Posterior cingulate gyrus (tissue), 11 donors: ENCODE results near the gene USP47.

ENCODE experiments used
- DNase-seq, 10 donors: peaks; one replicate each; pipeline versions ENCODE4 v3.0.0 to v3.0.0-alpha.2; 2020 to 2021; ENCODE audit warnings: mixed read lengths in 3 of 10
- intact Hi-C: fragments of 100-400 bp; cut with DNase I; formaldehyde crosslinking; loops from one replicate; pipeline ENCODE4 v1.15.1; 2023

The USP47 gene

GRCh38 chr11:11964774-11965150 is 123.0 kb downstream of the USP47 start:
- peak in 1 of 10 donors; percentile 57 for DNase-seq
- intact Hi-C loops = no loop called here

- intact Hi-C loops = no loop called here
- DNase-seq = peak in 1 of 10 donors; percentile 26
These were observed 123.4 kb downstream of the USP47 start for GRCh38 chr11:11965192-11965591.

GRCh38 chr11:11965656-11966353 is 124.0 kb downstream of the USP47 start:
- DNase-seq = peak in 1 of 10 donors; percentile 33
- intact Hi-C loops = no loop called here

DNA sequence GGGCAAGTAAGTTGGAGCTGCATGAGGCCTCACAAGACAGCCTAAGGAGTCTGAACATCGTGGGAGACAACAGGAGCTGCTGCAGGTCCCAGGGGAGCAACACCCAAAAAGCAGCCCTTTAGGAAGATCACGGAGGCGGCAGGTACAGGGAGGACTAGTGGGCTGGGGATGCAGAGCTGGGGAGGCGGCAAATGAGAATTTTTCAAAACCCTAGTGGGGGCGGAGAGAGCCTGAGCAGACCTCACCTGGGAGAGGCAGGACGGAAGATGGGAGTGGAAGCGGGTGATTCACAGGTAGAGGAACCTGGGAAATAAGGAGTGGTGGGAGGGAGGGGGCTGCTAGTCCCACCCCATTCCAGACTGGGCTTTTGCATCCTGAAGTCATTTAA is 124.6 kb downstream of the USP47 start:
- intact Hi-C loops = no loop called here

DNA sequence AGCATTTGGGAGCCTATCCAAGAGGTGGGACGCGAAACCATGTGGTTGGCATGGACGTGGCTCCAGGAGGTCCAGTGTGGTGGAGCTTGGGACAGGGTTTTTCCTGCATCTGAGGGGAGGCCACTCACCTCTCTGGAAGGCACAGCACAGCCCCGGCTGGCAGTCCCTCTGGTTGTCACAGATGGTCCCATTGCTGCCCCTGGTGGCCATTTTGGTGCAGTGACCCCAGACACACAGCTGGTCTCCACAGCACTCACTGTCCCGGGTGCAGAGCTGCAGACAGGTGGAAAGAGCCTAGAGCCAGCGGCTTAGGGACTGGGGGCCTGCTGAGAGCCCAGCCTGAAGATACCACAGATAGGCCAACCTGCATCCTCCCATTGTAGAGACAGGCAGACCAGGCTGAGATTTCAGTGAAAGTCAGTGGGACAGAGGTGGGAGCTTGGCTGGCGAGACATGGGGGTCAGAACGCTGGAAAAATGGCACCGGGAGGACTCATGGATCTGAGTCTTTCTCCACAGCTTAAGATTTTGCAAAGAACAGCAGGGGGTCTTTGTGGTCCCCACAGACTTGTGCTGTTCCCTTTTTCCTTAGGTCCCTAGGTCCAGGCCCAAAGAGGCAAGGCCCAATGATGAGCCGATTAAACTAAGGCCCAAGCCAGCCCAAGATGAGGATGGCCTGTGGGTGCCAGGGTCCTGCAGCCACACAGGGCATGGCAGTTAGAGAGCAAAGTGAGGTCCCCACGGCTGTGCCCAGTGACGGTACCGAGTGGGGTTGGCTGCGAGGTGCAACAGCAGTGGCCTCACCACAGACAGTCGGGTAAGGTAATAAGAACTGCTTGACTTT is 125.3 kb downstream of the USP47 start:
- intact Hi-C loops = no loop called here
- peak; percentile 58 to 96 (median 80) for DNase-seq

More for the DNA sequence above, 124.6 kb downstream of the USP47 start:
- DNase-seq = peak in 1 of 10 donors; percentile 32

- DNase-seq = peak in 1 of 10 donors; percentile 20
- intact Hi-C loops = no loop called here
These were observed 126.1 kb downstream of the USP47 start for GRCh38 chr11:11967669-11968510.

- intact Hi-C loops = no loop called here
- peak in 3 of 10 donors; percentile 81 to 89 (median 87) for DNase-seq
These were observed 126.9 kb downstream of the USP47 start for GRCh38 chr11:11968511-11969280.

GRCh38 chr11:11969380-11970215 is 127.8 kb downstream of the USP47 start:
- peak in 7 of 10 donors; percentile 58 to 93 (median 71) for DNase-seq
- intact Hi-C loops = loop anchor here (10.0 kb wide), 1 partner anchor 75 kb away; no protein-coding TSS in a partner anchor

DNA sequence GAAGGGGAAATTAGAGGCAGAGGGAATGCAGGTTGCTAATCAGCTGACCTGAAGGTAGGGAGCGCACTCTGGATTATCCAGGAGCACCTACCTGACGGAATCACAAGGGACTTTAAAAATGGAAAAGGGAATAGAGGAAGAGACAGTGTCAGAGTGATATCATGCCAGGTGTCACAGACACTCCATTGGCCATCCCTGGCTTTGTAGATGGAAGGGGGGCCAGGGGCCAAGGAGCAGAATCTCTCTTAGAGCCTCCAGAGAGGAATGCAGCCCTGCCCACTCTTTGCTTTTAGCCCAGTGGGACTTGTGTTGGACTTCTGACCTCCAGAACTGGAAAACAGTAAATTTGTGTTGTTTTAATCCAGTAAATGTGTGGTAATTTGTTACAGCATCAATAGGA is 128.8 kb downstream of the USP47 start:
- DNase-seq = peak in 1 of 10 donors; percentile 55
- intact Hi-C loops = loop anchor here (10.0 kb wide), 1 partner anchor 74 kb away; no protein-coding TSS in a partner anchor

DNA sequence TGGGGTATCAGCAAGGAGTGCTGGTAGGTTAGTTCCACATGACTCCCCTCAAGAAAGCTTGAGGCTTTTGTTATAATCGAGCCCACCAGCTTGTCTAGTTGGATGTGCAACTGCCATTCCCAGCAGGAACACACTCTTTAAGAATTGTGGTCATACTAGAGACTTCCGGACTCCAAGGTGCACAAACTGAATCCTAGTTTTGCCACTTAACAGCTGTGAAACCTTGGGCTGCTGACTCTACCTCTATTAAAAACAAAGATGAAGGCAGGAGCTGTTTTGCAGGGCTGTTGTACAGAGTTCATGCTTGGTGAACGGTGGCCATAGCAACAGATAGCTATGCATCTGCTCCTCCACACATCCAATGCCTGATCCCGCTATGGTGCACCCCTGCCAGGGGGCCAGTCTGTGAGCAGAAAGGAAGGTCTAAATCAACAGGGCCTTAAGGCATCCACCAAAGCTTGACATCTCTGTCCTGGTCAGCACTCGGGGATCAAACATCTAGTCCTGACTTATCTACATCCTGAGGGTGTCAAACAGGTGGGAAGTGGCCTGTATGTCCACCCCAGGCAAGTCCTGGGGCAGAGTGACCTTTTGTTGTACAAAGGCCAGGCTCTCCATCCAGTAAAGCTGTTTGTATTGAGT is 130.3 kb downstream of the USP47 start:
- intact Hi-C loops = loop anchor here (10.0 kb wide), 1 partner anchor 73 kb away; no protein-coding TSS in a partner anchor

GRCh38 chr11:11972730-11973341 is 131.1 kb downstream of the USP47 start:
- intact Hi-C loops = loop anchor here (10.0 kb wide), 1 partner anchor 72 kb away; no protein-coding TSS in a partner anchor
- peak in 1 of 10 donors; percentile 38 for DNase-seq

More for the DNA sequence above, 130.3 kb downstream of the USP47 start:
- DNase-seq = peak in 1 of 10 donors; percentile 75

DNA sequence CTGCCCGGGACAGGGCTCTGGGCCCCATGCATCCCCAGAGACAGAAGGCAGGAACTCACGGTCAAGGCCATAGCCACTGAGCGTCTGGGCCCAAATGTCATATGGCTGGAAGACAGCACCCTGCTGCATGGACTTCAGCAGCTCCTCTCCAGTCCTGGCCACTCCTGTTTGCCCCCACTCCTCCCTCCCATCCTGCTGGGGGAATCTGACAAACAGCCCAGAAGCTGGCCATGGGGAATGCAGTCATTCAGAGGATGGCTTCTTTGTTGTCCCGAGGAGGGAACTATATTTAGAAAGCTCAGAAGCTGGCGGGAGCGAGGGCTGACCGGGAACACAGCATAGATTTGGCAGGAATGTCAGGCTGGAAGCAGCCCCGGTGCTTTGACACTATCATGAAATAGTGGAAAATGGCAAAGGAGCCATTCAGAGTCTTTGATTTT is 131.6 kb downstream of the USP47 start:
- intact Hi-C loops = loop anchor here (10.0 kb wide), 1 partner anchor 71 kb away; no protein-coding TSS in a partner anchor
- DNase-seq = peak; percentile 61 to 94 (median 70)

DNA sequence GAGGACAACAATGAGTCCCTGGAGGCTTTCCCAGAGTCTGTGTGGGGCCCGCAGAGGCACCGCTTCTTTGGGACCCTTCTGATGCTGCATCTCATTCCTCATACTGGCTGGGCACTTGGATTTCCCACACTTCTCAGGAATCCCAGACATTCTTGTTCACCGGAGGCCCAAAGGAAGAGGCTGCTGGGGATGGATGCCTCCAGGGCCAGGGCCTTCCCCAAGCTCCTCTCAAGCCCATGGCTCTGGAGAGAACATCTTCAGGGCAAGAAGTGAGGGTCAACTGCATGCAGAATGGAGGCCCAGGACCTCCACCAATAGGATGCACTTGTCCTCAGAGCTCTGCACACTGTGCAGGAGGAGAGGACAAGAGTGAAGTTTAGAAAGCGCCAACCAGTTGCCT is 132.1 kb downstream of the USP47 start:
- DNase-seq = no peak
- intact Hi-C loops = loop anchor here (10.0 kb wide), 1 partner anchor 71 kb away; no protein-coding TSS in a partner anchor

DNA sequence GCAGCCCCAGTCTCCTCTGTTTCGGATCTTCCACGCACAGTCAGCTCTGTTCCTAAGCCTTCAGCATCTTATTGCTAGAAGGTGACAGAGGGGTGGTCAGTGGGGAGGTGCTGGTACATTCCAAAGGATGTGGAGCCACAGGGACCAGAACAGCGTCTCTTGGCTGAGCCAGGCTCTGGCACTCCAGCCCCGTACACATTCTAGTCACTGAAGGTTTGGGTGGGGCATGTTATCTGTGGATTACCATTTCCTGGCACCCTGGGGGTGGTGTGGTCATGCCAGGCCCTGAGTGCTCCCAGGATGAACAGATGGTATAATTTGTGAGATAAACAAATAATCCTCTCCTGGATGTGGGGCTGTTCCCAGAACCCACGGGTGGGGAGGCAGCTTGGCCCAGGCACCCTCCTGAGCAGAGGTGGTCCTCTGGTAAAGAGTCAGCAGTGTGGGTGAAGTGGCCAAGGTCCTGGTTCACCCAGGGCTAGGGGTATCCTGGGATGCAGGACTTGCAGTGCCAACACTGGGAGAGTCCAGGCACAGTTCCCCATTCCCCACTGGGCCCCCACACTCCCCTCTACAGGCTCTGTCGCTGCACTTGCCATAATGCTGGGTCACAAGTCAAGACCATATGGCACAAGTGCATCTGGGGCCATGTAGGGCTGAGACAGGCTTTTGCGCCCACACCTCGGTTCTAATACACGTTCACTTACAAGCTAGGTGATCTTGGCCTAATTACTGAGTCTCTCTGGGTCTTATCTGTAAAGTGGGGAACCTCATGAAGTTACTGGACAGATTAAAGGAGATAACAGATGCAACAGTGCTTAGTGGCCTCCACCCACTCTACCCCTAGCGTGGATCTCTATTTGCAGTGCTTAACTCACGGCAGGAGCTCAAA is 133.7 kb downstream of the USP47 start:
- intact Hi-C loops = loop anchor here (10.0 kb wide), 1 partner anchor 69 kb away; no protein-coding TSS in a partner anchor
- DNase-seq = peak in 1 of 10 donors; percentile 55

GRCh38 chr11:11976481-11977127 is 134.8 kb downstream of the USP47 start:
- peak in 1 of 10 donors; percentile 82 for DNase-seq
- intact Hi-C loops = loop anchor here (10.0 kb wide), 1 partner anchor 68 kb away; no protein-coding TSS in a partner anchor
